ENCODE results near the gene KRTAP3-2. TPM values are rescaled to one million over a fixed set of nuclear protein-coding genes. Genes with fewer than 3 reads are reported as not detected.

The KRTAP3-2 gene
- total RNA-seq, 1 experiment from 2014 or later = not detected

- ChIA-PET POLR2A (no interaction called here), CTCF (no interaction called here)
- Mint-ChIP-seq H3K36me3 (ENCODE audit: insufficient read depth, unreplicated experiment) (no peaks in the 10 kb centered on the region), H3K9me3 (ENCODE audit: unreplicated experiment) (no peaks in the 10 kb centered on the region), H3K27ac (ENCODE audit: low read depth, unreplicated experiment) (no peak overlapping the region), H3K4me3 (ENCODE audit: unreplicated experiment) (no peak overlapping the region), H3K4me1 (ENCODE audit: insufficient read depth, unreplicated experiment) (peaks cover 18% of the 10 kb centered on the region), H3K27me3 (ENCODE audit: insufficient read depth, unreplicated experiment) (no peaks in the 10 kb centered on the region)
- intact Hi-C loops (cut with micrococcal nuclease) = no loop called here
- DNase-seq (ENCODE audit: unreplicated experiment) = no peak
- BruUV-seq (replicated peaks) = no TSS peak
- TF ChIP-seq, protein P1, sequence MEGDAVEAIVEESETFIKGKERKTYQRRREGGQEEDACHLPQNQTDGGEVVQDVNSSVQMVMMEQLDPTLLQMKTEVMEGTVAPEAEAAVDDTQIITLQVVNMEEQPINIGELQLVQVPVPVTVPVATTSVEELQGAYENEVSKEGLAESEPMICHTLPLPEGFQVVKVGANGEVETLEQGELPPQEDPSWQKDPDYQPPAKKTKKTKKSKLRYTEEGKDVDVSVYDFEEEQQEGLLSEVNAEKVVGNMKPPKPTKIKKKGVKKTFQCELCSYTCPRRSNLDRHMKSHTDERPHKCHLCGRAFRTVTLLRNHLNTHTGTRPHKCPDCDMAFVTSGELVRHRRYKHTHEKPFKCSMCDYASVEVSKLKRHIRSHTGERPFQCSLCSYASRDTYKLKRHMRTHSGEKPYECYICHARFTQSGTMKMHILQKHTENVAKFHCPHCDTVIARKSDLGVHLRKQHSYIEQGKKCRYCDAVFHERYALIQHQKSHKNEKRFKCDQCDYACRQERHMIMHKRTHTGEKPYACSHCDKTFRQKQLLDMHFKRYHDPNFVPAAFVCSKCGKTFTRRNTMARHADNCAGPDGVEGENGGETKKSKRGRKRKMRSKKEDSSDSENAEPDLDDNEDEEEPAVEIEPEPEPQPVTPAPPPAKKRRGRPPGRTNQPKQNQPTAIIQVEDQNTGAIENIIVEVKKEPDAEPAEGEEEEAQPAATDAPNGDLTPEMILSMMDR (IDR thresholded peaks at IDR 0.05; ENCODE audit: unreplicated experiment) = no peak
Measured at GRCh38 chr17:41001795-41002194, 2.1 kb upstream of the KRTAP3-2 start.

- TF ChIP-seq, protein P1 (IDR thresholded peaks at IDR 0.05; ENCODE audit: unreplicated experiment) = no peak
- no peak for DNase-seq (ENCODE audit: unreplicated experiment)
- no TSS peak for BruUV-seq (replicated peaks)
- Mint-ChIP-seq H3K9me3 (ENCODE audit: unreplicated experiment) (no peaks in the 10 kb centered on the region), H3K4me3 (ENCODE audit: unreplicated experiment) (no peak overlapping the region), H3K4me1 (ENCODE audit: insufficient read depth, unreplicated experiment) (peaks cover 3% of the 10 kb centered on the region), H3K27me3 (ENCODE audit: insufficient read depth, unreplicated experiment) (no peaks in the 10 kb centered on the region), H3K36me3 (ENCODE audit: insufficient read depth, unreplicated experiment) (no peaks in the 10 kb centered on the region), H3K27ac (ENCODE audit: low read depth, unreplicated experiment) (no peak overlapping the region)
- intact Hi-C loops (cut with micrococcal nuclease) = no loop called here
- ChIA-PET CTCF (no interaction called here), POLR2A (no interaction called here)
Measured at GRCh38 chr17:40997361-40997760, 2.3 kb downstream of the KRTAP3-2 start.

DNA sequence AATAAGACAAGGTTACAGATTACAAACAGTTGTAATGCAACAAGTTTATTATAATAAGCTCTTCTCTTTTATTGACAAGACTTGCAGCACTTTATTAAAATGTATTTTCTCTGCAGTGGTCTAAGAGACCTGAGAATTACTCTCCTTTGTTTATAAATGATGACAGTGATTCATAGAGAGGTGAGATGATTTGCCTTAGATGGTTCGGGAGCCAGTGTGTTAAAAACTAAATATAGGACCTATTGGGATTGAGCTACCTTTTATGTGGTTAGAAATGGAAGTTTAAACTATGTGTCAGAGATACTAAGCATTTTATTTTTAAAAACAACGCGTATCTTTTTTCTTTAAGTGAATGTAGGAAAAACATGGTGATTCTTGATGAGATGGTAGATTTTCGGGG lies 2.9 kb downstream of the KRTAP3-2 start:
- DNase-seq (ENCODE audit: unreplicated experiment) = no peak
- no peaks in the 10 kb centered on the region for H3K4me1 Mint-ChIP-seq (ENCODE audit: insufficient read depth, unreplicated experiment)
- no peaks in the 10 kb centered on the region for H3K9me3 Mint-ChIP-seq (ENCODE audit: unreplicated experiment)
- no TSS peak for BruUV-seq (replicated peaks)
- no peak overlapping the region for H3K27ac Mint-ChIP-seq (ENCODE audit: low read depth, unreplicated experiment)
- TF ChIP-seq, protein P1 (IDR thresholded peaks at IDR 0.05; ENCODE audit: unreplicated experiment) = no peak
- intact Hi-C loops (cut with micrococcal nuclease) = no loop called here
- no peak overlapping the region for H3K4me3 Mint-ChIP-seq (ENCODE audit: unreplicated experiment)
- H3K27me3 Mint-ChIP-seq (ENCODE audit: insufficient read depth, unreplicated experiment) = no peaks in the 10 kb centered on the region
- POLR2A ChIA-PET = no interaction called here
- CTCF ChIA-PET = no interaction called here
- no peaks in the 10 kb centered on the region for H3K36me3 Mint-ChIP-seq (ENCODE audit: insufficient read depth, unreplicated experiment)

GRCh38 chr17:40995116-40995515 lies 4.6 kb downstream of the KRTAP3-2 start:
- CTCF ChIA-PET = interaction anchor here (0.6 to 1.3 kb wide), 4 partner anchors 159 to 1178 kb away, joined by 3 to 4 read pairs (median 3); no protein-coding TSS in a partner anchor
- H3K27me3 Mint-ChIP-seq (ENCODE audit: insufficient read depth, unreplicated experiment) = no peaks in the 10 kb centered on the region

More at GRCh38 chr17:40995116-40995515, 4.6 kb downstream of the KRTAP3-2 start:
- intact Hi-C loops (cut with micrococcal nuclease) = no loop called here
- no TSS peak for BruUV-seq (replicated peaks)
- Mint-ChIP-seq H3K4me3 (ENCODE audit: unreplicated experiment) (no peak overlapping the region), H3K4me1 (ENCODE audit: insufficient read depth, unreplicated experiment) (no peaks in the 10 kb centered on the region), H3K9me3 (ENCODE audit: unreplicated experiment) (no peaks in the 10 kb centered on the region), H3K36me3 (ENCODE audit: insufficient read depth, unreplicated experiment) (no peaks in the 10 kb centered on the region), H3K27ac (ENCODE audit: low read depth, unreplicated experiment) (no peak overlapping the region)
- TF ChIP-seq, protein P1 (IDR thresholded peaks at IDR 0.05; ENCODE audit: unreplicated experiment) = no peak
- POLR2A ChIA-PET = interaction anchor here (0.5 kb wide), 1 partner anchor 1031 kb away, joined by 3 read pairs; no protein-coding TSS in a partner anchor
- DNase-seq (ENCODE audit: unreplicated experiment) = no peak

All from MCF 10A (cell line).